NCI-H2107 treated with DMSO at 0.1 percent for 48 hours (cell line): ENCODE measurements around the gene CMAS.

Source experiments
- DNase-seq: peaks from one replicate; lab custom pipeline; 2025; ENCODE audit not compliant: unreplicated experiment; lab: John Stamatoyannopoulos, UW

Gene CMAS

GRCh38 chr12:22105542-22105941 is 59.5 kb downstream of the CMAS start:
- no peak for DNase-seq

GRCh38 chr12:22110176-22110575 is 64.2 kb downstream of the CMAS start:
- DNase-seq, result no peak
